HepG2 (cell line): Measurements from ENCODE around the gene TPBG. TPM values are rescaled to one million over a fixed set of nuclear protein-coding genes. Genes with fewer than 3 reads are reported as not detected.

Experiments
- ATF6 ChIP-seq: sonication (generic); formaldehyde crosslinking; conservative IDR thresholded peaks from 2 replicates; pipeline ENCODE4 v1.4.0; 2020; ENCODE audit warnings: missing genetic modification reagents
- DZIP1 ChIP-seq: sonication (generic); formaldehyde crosslinking; IDR thresholded peaks from 2 replicates; pipeline ENCODE4 v1.5.0; 2020; ENCODE audit warnings: mild to moderate bottlenecking, missing genetic modification reagents
- EZH2 ChIP-seq: conservative IDR thresholded peaks from 2 replicates; pipeline ENCODE4 v1.6.1; 2012; ENCODE audit warnings: mild to moderate bottlenecking, low read depth, low read length, moderate library complexity
- FOXK2 ChIP-seq: fragments of 450-650 bp; IDR thresholded peaks from 2 replicates; pipeline ENCODE4 v1.6.1; 2016
- GATA4 ChIP-seq: sonication (generic); IDR thresholded peaks from 2 replicates; pipeline ENCODE4 v1.6.1; 2016; ENCODE audit warnings: antibody characterized with exemption, low read depth, borderline replicate concordance
- KDM2A ChIP-seq: sonication (generic); formaldehyde crosslinking; IDR thresholded peaks from 2 replicates; pipeline ENCODE4 v1.4.0; 2020; ENCODE audit warnings: low read depth, missing genetic modification reagents, borderline replicate concordance
- NCOA5 ChIP-seq: sonication (generic); formaldehyde crosslinking; IDR thresholded peaks from 2 replicates; pipeline ENCODE4 v1.4.0; 2020; ENCODE audit warnings: missing genetic modification reagents
- PHB2 ChIP-seq: fragments of 450-650 bp; IDR thresholded peaks from 2 replicates; pipeline ENCODE4 v1.6.1; 2018; ENCODE audit not compliant: partially characterized antibody
- PRDM10 ChIP-seq: sonication (generic); formaldehyde crosslinking; IDR thresholded peaks from 2 replicates; pipeline ENCODE4 v1.4.0; 2020; ENCODE audit warnings: low read depth, missing genetic modification reagents
- SMC3 ChIP-seq: IDR thresholded peaks from 2 replicates; pipeline ENCODE4 v1.6.1; 2011; ENCODE audit warnings: low read length, improper control_type of control experiment
- ZMAT3 ChIP-seq: sonication (generic); formaldehyde crosslinking; conservative IDR thresholded peaks from 2 replicates; pipeline ENCODE4 v1.7.0; 2021; ENCODE audit warnings: missing genetic modification reagents
- ZNF10 ChIP-seq: sonication (generic); formaldehyde crosslinking; IDR thresholded peaks from 2 replicates; pipeline ENCODE4 v1.4.0; 2020; ENCODE audit warnings: mild to moderate bottlenecking, low read depth, missing genetic modification reagents, borderline replicate concordance
- ZNF383 ChIP-seq: sonication (generic); formaldehyde crosslinking; IDR thresholded peaks from 2 replicates; pipeline ENCODE4 v1.4.0; 2020; ENCODE audit warnings: missing genetic modification reagents, mild to moderate bottlenecking, borderline replicate concordance
- ZNF704 ChIP-seq: sonication (generic); formaldehyde crosslinking; IDR thresholded peaks from 2 replicates; pipeline ENCODE4 v1.8.1; 2023; ENCODE audit warnings: mild to moderate bottlenecking, inconsistent platforms, moderate library complexity, missing genetic modification reagents, borderline replicate concordance
- ZNF770 ChIP-seq: sonication (generic); formaldehyde crosslinking; IDR thresholded peaks from 2 replicates; pipeline ENCODE4 v1.5.0; 2020; ENCODE audit warnings: mild to moderate bottlenecking, missing genetic modification reagents
- ZNF772 ChIP-seq: sonication (generic); formaldehyde crosslinking; IDR thresholded peaks from 2 replicates; pipeline ENCODE4 v1.5.0; 2020; ENCODE audit warnings: mild to moderate bottlenecking, missing genetic modification reagents
- ZNF775 ChIP-seq: sonication (generic); formaldehyde crosslinking; IDR thresholded peaks from 2 replicates; pipeline ENCODE4 v1.4.0; 2020; ENCODE audit warnings: missing genetic modification reagents, mild to moderate bottlenecking, moderate library complexity, borderline replicate concordance
- polyA plus RNA-seq, 8 experiments: library from polyadenylated mRNA; depleted of rRNA in 3 of 8; stranded (reverse) in 7 of 8; unstranded in 1 of 8; fragments of >200 nt; fragmentation: Illumina TruSeq in 4 of 8; extraction: Trizol in 4 of 8; gene quantifications; 2 replicates each; pipeline versions ENCODE4 v1.2.1 to v1.2.3, GENCODE V29; 2011 to 2016; ENCODE audit warnings: low read depth in 4 of 8, missing spikeins in 1 of 8, mixed read lengths in 1 of 8; ENCODE audit not compliant: insufficient read depth in 1 of 8
- total RNA-seq, 5 experiments: library from RNA; depleted of rRNA; stranded (reverse); fragments of >200 nt; fragmentation: Illumina TruSeq; extraction: Trizol; gene quantifications; 2 replicates each; pipeline ENCODE4 v1.2.3, GENCODE V29; 2016; ENCODE audit warnings: low read depth in 1 of 5

The TPBG gene
- total and polyA plus RNA-seq, 2 of the 13 experiments (the other 11 are each of a cell fraction or from before 2014, with no cell fraction given): 0.73 to 0.75 TPM

GRCh38 chr6:82363428-82364086 is at the start of gene TPBG (continued):
- TF ChIP-seq DZIP1 (CRISPR knock-in tag) (no peak), GATA4 (no peak), NCOA5 (CRISPR knock-in tag) (no peak), SMC3 (peak; percentile 30), ZNF770 (peak; percentile 36; the same call in 1 of the 2 replicates), ZNF704 (CRISPR knock-in tag) (no peak), ZNF383 (CRISPR knock-in tag) (no peak), KDM2A (CRISPR knock-in tag) (peak; percentile 61; the same call in 1 of the 2 replicates), ATF6 (CRISPR knock-in tag) (no peak), ZNF772 (peak; percentile 52; the same call in 1 of the 2 replicates), ZNF775 (no peak), EZH2 (no peak), PRDM10 (CRISPR knock-in tag) (peak; percentile 99), ZMAT3 (CRISPR knock-in tag) (no peak), FOXK2 (peak; percentile 76), PHB2 (no peak), ZNF10 (CRISPR knock-in tag) (no peak)
